Right lobe of liver (tissue), 6 donors: ENCODE results near the gene GPR25. TPM values are rescaled to one million over a fixed set of nuclear protein-coding genes. Genes with fewer than 3 reads are reported as not detected.

Source experiments
- ATAC-seq, 4 donors: fragments of 200-7000 bp; cut with Tn5 transposase; one replicate each; pipeline ENCODE4 v1.9.1; 2020; ENCODE audit warnings: mild to moderate bottlenecking in 4 of 4, moderate library complexity in 4 of 4
- DNase-seq, 3 donors: peaks; one replicate each; pipeline ENCODE4 v3.0.0-alpha.2; 2020
- H3K27ac ChIP-seq, 3 donors: fragments of 200-600 bp; one replicate each; pipeline ENCODE4 v1.8.0; 2022
- H3K27me3 ChIP-seq, 2 donors: fragments of 200-600 bp; one replicate each; pipeline ENCODE4 v1.8.0; 2022
- H3K36me3 ChIP-seq, 4 donors: fragments of 200-600 bp; sonication (generic) in 1 of 4; one replicate each; pipeline versions ENCODE4 v1.5.1 to v1.8.0; 2017 to 2022; ENCODE audit warnings: control low read depth in 1 of 4
- H3K4me1 ChIP-seq, 4 donors: fragments of 200-600 bp; sonication (generic) in 1 of 4; one replicate each; pipeline versions ENCODE4 v1.5.1 to v1.8.0; 2017 to 2022; ENCODE audit warnings: control low read depth in 1 of 4
- H3K4me3 ChIP-seq, 3 donors: fragments of 200-600 bp; one replicate each; pipeline ENCODE4 v1.8.0; 2022
- H3K9me3 ChIP-seq, 4 donors: fragments of 200-600 bp; sonication (generic) in 1 of 4; one replicate each; pipeline versions ENCODE4 v1.5.1 to v1.8.0; 2017 to 2022; ENCODE audit warnings: control low read depth in 1 of 4
- CTCF ChIP-seq, 4 donors: fragments of 200-600 bp in 3 of 4; fragments of 450-650 bp in 1 of 4; IDR thresholded peaks; one replicate each; pipeline versions ENCODE4 v1.5.1 to v1.8.0; 2016 to 2022; ENCODE audit warnings: antibody characterized with exemption in 4 of 4, mild to moderate bottlenecking in 2 of 4
- POLR2A ChIP-seq: fragments of 450-650 bp; IDR thresholded peaks from one replicate; pipeline ENCODE4 v1.6.1; 2017; ENCODE audit warnings: antibody characterized with exemption, mild to moderate bottlenecking
- WGBS: methylation state at CpG from one replicate; pipeline ENCODE4 v1.1.6; 2018; ENCODE audit warnings: low coverage, low lambda C conversion rate; ENCODE audit not compliant: insufficient coverage; ENCODE audit errors: missing lambda C conversion rate; 5-methylcytosine and 5-hydroxymethylcytosine counted together
- intact Hi-C, 2 donors: fragments of 100-400 bp; cut with DNase I; formaldehyde crosslinking; loops; one replicate each; pipeline versions ENCODE4 v1.11.2 to v1.14.1; 2022
- total RNA-seq, 6 experiments: library from RNA; depleted of rRNA in 2 of 6; stranded (reverse); fragments of >200 nt in 2 of 6; fragmentation: NEBNext Ultra II Directional in 3 of 6; extraction: Animal tissue kit (Norgen Biotek cat#: 25700) in 3 of 6; gene quantifications; one replicate each; pipeline versions ENCODE4 v1.1.0 to v1.2.4, GENCODE V29; 2016 to 2023
- donor health status: DM: no; HTN: yes; CAD: no.
- donor health status: DM: no; HTN: no; CAD: no.
- donor health status: DM: no; HTN: no; CAD: no.
- donor health status: DM: no; HTN: yes; CAD: no.
- donor health status: DM: no; HTN: yes; CAD: no.

Gene GPR25
- total RNA-seq, 6 experiments from 2014 or later = not detected

- Histone ChIP-seq H3K4me1 (no peaks in the 10 kb centered on the region), H3K4me3 (no peak overlapping the region), H3K27ac (no peak overlapping the region), H3K27me3 (peaks cover 0 to 2% of the 10 kb centered on the region in 2 donors), H3K9me3 (no peaks in the 10 kb centered on the region), H3K36me3 (peaks cover 0 to 3% (median 0%) of the 10 kb centered on the region in 4 donors)
- ATAC-seq (no peak), DNase-seq (no peak)
- 53% methylated on average over 11 of the region's 11 CpGs for WGBS
- intact Hi-C loops = no loop called here
- TF ChIP-seq POLR2A (no peak), CTCF (IDR thresholded peaks at IDR 0.05) (no peak)
These were observed 5.6 kb upstream of the GPR25 start for GRCh38 chr1:200867018-200867811.

- no peak overlapping the region for H3K4me3 ChIP-seq
- WGBS = 77% methylated on average over 5 of the region's 5 CpGs
- peaks cover 9 to 19% of the 10 kb centered on the region in 2 donors for H3K27me3 ChIP-seq
- intact Hi-C loops = no loop called here
- H3K27ac ChIP-seq = no peak overlapping the region
- DNase-seq (no peak), ATAC-seq (no peak)
- no peaks in the 10 kb centered on the region for H3K36me3 ChIP-seq
- H3K9me3 ChIP-seq = no peaks in the 10 kb centered on the region
- peaks cover 0 to 8% (median 0%) of the 10 kb centered on the region in 4 donors for H3K4me1 ChIP-seq
- no peak for TF ChIP-seq CTCF (IDR thresholded peaks at IDR 0.05)
These were observed 3.4 kb upstream of the GPR25 start for GRCh38 chr1:200869376-200869752.

- DNase-seq (no peak), ATAC-seq (peak in 2 of 4 donors; percentile 10 to 13)
- Histone ChIP-seq H3K4me1 (peaks cover 0 to 8% (median 0%) of the 10 kb centered on the region in 4 donors), H3K4me3 (no peak overlapping the region), H3K27ac (no peak overlapping the region), H3K9me3 (no peaks in the 10 kb centered on the region), H3K36me3 (no peaks in the 10 kb centered on the region), H3K27me3 (peaks cover 9 to 19% of the 10 kb centered on the region in 2 donors)
- no peak for TF ChIP-seq CTCF (IDR thresholded peaks at IDR 0.05)
- TF ChIP-seq POLR2A = no peak
- 40% methylated on average over 4 of the region's 9 CpGs for WGBS
- intact Hi-C loops = no loop called here
These were observed 2.9 kb upstream of the GPR25 start for GRCh38 chr1:200869753-200870391.

GRCh38 chr1:200873116-200873670 lies 412 bp downstream of the GPR25 start:
- Histone ChIP-seq H3K4me3 (peak overlapping the region in 1 of 3 donors; percentile 21), H3K27me3 (peaks cover 12 to 19% of the 10 kb centered on the region in 2 donors), H3K9me3 (no peaks in the 10 kb centered on the region), H3K27ac (no peak overlapping the region), H3K4me1 (peaks cover 0 to 8% (median 0%) of the 10 kb centered on the region in 4 donors), H3K36me3 (no peaks in the 10 kb centered on the region)
- intact Hi-C loops = no loop called here
- 10% methylated on average over 4 of the region's 61 CpGs for WGBS
- DNase-seq = no peak
- TF ChIP-seq POLR2A (no peak), CTCF (IDR thresholded peaks at IDR 0.05) (no peak)
- ATAC-seq = peak in 3 of 4 donors; percentile 27 to 53 (median 37)
